NAMALWA (cell line): ENCODE data around the gene TTC7B.

ENCODE experiments used
- DNase-seq: peaks from one replicate; pipeline ENCODE4 v3.0.0-alpha.2; 2015; ENCODE audit warnings: low spot score

TTC7B gene

GRCh38 chr14:90805084-90805391 lies 11.2 kb downstream of the TTC7B start:
- DNase-seq = no peak

- no peak for DNase-seq
Observed at GRCh38 chr14:90804292-90805083, 11.7 kb downstream of the TTC7B start.

GRCh38 chr14:90803249-90803648 lies 13.0 kb downstream of the TTC7B start:
- no peak for DNase-seq

GRCh38 chr14:90799420-90799819 lies 16.8 kb downstream of the TTC7B start:
- no peak for DNase-seq

- DNase-seq = no peak
Observed at GRCh38 chr14:90797919-90798318, 18.3 kb downstream of the TTC7B start.

- DNase-seq = no peak
Observed at GRCh38 chr14:90797451-90797850, 18.8 kb downstream of the TTC7B start.

- DNase-seq = no peak
Observed at GRCh38 chr14:90796329-90796728, 19.9 kb downstream of the TTC7B start.

GRCh38 chr14:90795744-90796143 lies 20.5 kb downstream of the TTC7B start:
- no peak for DNase-seq

GRCh38 chr14:90791486-90791885 lies 24.7 kb downstream of the TTC7B start:
- DNase-seq = no peak

- no peak for DNase-seq
Observed at GRCh38 chr14:90788031-90788430, 28.2 kb downstream of the TTC7B start.

- DNase-seq = no peak
Observed at GRCh38 chr14:90785876-90786450, 30.3 kb downstream of the TTC7B start.

- DNase-seq = no peak
Observed at GRCh38 chr14:90785471-90785870, 30.8 kb downstream of the TTC7B start.

- no peak for DNase-seq
Observed at GRCh38 chr14:90784621-90785270, 31.5 kb downstream of the TTC7B start.

- no peak for DNase-seq
Observed at GRCh38 chr14:90783344-90783743, 32.9 kb downstream of the TTC7B start.

GRCh38 chr14:90782892-90783291 lies 33.3 kb downstream of the TTC7B start:
- DNase-seq = no peak

GRCh38 chr14:90781876-90782275 lies 34.4 kb downstream of the TTC7B start:
- DNase-seq = no peak

GRCh38 chr14:90781344-90781761 lies 34.9 kb downstream of the TTC7B start:
- DNase-seq = no peak

GRCh38 chr14:90780519-90780918 lies 35.7 kb downstream of the TTC7B start:
- DNase-seq = no peak

- DNase-seq = no peak
Observed at GRCh38 chr14:90778571-90779255, 37.5 kb downstream of the TTC7B start.

GRCh38 chr14:90777830-90778485 lies 38.3 kb downstream of the TTC7B start:
- no peak for DNase-seq

- no peak for DNase-seq
Observed at GRCh38 chr14:90777358-90777757, 38.9 kb downstream of the TTC7B start.

- DNase-seq = no peak
Observed at GRCh38 chr14:90775441-90775840, 40.8 kb downstream of the TTC7B start.
